ENCODE results near the gene PPP1R15A.
"Not testable (repeated sequence)": the region's sequence is repeated elsewhere in the genome, so short reads cannot be mapped to it uniquely, and the experiment has no call there.

Gene PPP1R15A

GRCh38 chr19:48859711-48860572 is 12.3 kb upstream of the PPP1R15A start:
- DNase-seq, result no peak

GRCh38 chr19:48861313-48861712 is 10.9 kb upstream of the PPP1R15A start:
- DNase-seq, result no peak

GRCh38 chr19:48862827-48863226 is 9.4 kb upstream of the PPP1R15A start:
- no peak for DNase-seq

- DNase-seq, result no peak
Observed at GRCh38 chr19:48866692-48867091, 5.5 kb upstream of the PPP1R15A start.

- no peak for DNase-seq
Observed at GRCh38 chr19:48867123-48867745, 5.0 kb upstream of the PPP1R15A start.

- no peak for DNase-seq
Observed at GRCh38 chr19:48867746-48868113, 4.5 kb upstream of the PPP1R15A start.

- no peak for DNase-seq
Observed at GRCh38 chr19:48868114-48868886, 3.9 kb upstream of the PPP1R15A start, which contains the start of gene PLEKHA4. Gene PLEKHA4 (minus strand): TSS chr19:48868617. CDS start chr19:48867620, 997 bp downstream.

GRCh38 chr19:48870048-48870447 is 2.2 kb upstream of the PPP1R15A start:
- no peak for DNase-seq

GRCh38 chr19:48871471-48872181 is 595 bp upstream of the PPP1R15A start:
- not testable (repeated sequence) for DNase-seq

GRCh38 chr19:48872884-48873475 is 759 bp downstream of the PPP1R15A start:
- DNase-seq, result peak; percentile 73

- DNase-seq, result no peak
Observed at GRCh38 chr19:48873476-48874302, 1.5 kb downstream of the PPP1R15A start.

GRCh38 chr19:48874303-48875135 is 2.3 kb downstream of the PPP1R15A start:
- DNase-seq, result peak; percentile 45

- peak; percentile 42 for DNase-seq
Observed at GRCh38 chr19:48876043-48876981, 4.1 kb downstream of the PPP1R15A start.

GRCh38 chr19:48877855-48878195 is 5.6 kb downstream of the PPP1R15A start:
- DNase-seq, result no peak

- DNase-seq, result no peak
Observed at GRCh38 chr19:48878196-48879024, 6.2 kb downstream of the PPP1R15A start.

GRCh38 chr19:48879025-48879637 is 6.9 kb downstream of the PPP1R15A start:
- DNase-seq, result no peak

- not testable (repeated sequence) for DNase-seq
Observed at GRCh38 chr19:48879696-48880095, 7.5 kb downstream of the PPP1R15A start.

Data from activated CD4-positive, alpha-beta T cell treated with anti-CD3 and anti-CD28 coated beads, Interleukin-2, amount 50 U/mL, for 1 hour (primary cell).